G401 (cell line): ENCODE results near the gene CHAF1A. TPM values are rescaled to one million over a fixed set of nuclear protein-coding genes. Genes with fewer than 3 reads are reported as not detected.

ENCODE experiments used
- DNase-seq: peaks from one replicate; pipeline ENCODE4 v3.0.0-alpha.2; 2015; ENCODE audit warnings: low spot score
- in situ Hi-C: cut with HindIII; loops from 2 replicates; pipeline ENCODE4 v1.10.0; 2016; ENCODE audit warnings: low sequenced_read_pairs, mixed read lengths
- total RNA-seq: library from RNA; depleted of rRNA; stranded (reverse); fragments of >200 nt; shearing (Covaris generic); gene quantifications from 2 replicates; pipeline ENCODE4 v1.2.3, GENCODE V29; 2014; rRNA removed

Gene CHAF1A
- total RNA-seq, result 39.4 and 46.0 TPM in 2 replicates

GRCh38 chr19:4402171-4403004 is at the start of gene CHAF1A:
Gene CHAF1A (plus strand): TSS chr19:4402640. CDS start chr19:4402763, 123 bp downstream.
- DNase-seq, result peak; percentile 100
- in situ Hi-C loops, result no loop called here

GRCh38 chr19:4352701-4353121 is 49.7 kb upstream of the CHAF1A start:
- in situ Hi-C loops, result no loop called here

GRCh38 chr19:4354282-4354681 is 48.2 kb upstream of the CHAF1A start:
- no peak for DNase-seq
- in situ Hi-C loops, result no loop called here

More at GRCh38 chr19:4352701-4353121, 49.7 kb upstream of the CHAF1A start:
- DNase-seq, result peak; percentile 62

- no peak for DNase-seq
- in situ Hi-C loops, result no loop called here
Measured at GRCh38 chr19:4354897-4355296, 47.5 kb upstream of the CHAF1A start.

GRCh38 chr19:4357095-4357797 is 45.2 kb upstream of the CHAF1A start:
- in situ Hi-C loops, result no loop called here

GRCh38 chr19:4357921-4358326 is 44.5 kb upstream of the CHAF1A start:
- peak; percentile 41 for DNase-seq
- in situ Hi-C loops, result no loop called here

More at GRCh38 chr19:4357095-4357797, 45.2 kb upstream of the CHAF1A start:
- peak; percentile 51 for DNase-seq

GRCh38 chr19:4358709-4359626 is 43.5 kb upstream of the CHAF1A start:
- in situ Hi-C loops, result no loop called here
- DNase-seq, result no peak

- in situ Hi-C loops, result no loop called here
- DNase-seq, result no peak
Measured at GRCh38 chr19:4359627-4360000, 42.8 kb upstream of the CHAF1A start.

GRCh38 chr19:4360081-4360569 is 42.3 kb upstream of the CHAF1A start:
- DNase-seq, result no peak
- in situ Hi-C loops, result no loop called here

- in situ Hi-C loops, result no loop called here
Measured at GRCh38 chr19:4360641-4361151, 41.7 kb upstream of the CHAF1A start.

GRCh38 chr19:4361152-4362046 is 41.0 kb upstream of the CHAF1A start:
- in situ Hi-C loops, result no loop called here
- DNase-seq, result no peak

More at GRCh38 chr19:4360641-4361151, 41.7 kb upstream of the CHAF1A start:
- DNase-seq, result peak; percentile 70

- in situ Hi-C loops, result no loop called here
- peak; percentile 66 for DNase-seq
Measured at GRCh38 chr19:4362101-4362828, 40.2 kb upstream of the CHAF1A start.

- in situ Hi-C loops, result no loop called here
- peak; percentile 82 for DNase-seq
Measured at GRCh38 chr19:4362831-4363545, 39.5 kb upstream of the CHAF1A start.

- no peak for DNase-seq
- in situ Hi-C loops, result no loop called here
Measured at GRCh38 chr19:4363571-4364304, 38.7 kb upstream of the CHAF1A start.

GRCh38 chr19:4365341-4365740 is 37.1 kb upstream of the CHAF1A start:
- in situ Hi-C loops, result no loop called here
- DNase-seq, result no peak
